RWPE1 (cell line): ENCODE results near the gene GPR108.

Source experiments
- CTCF ChIA-PET: fragments of 350-600 bp; sonication (Branson Sonifier 250); formaldehyde crosslinking; extraction: SDS; loops from one replicate; lab custom pipeline; 2021; lab: Yijun Ruan, JAX
- POLR2A ChIA-PET: fragments of 400-600 bp; formaldehyde crosslinking; extraction: SDS; loops from one replicate; lab custom pipeline; 2020; ENCODE audit warnings: antibody characterized with exemption; ENCODE audit not compliant: low non-redundant PET; lab: Yijun Ruan, JAX
- DNase-seq: peaks from one replicate; pipeline ENCODE4 v3.0.0; 2012; ENCODE audit warnings: low spot score
- H3K27ac ChIP-seq: fragments of 450-650 bp; 2 replicates; pipeline ENCODE4 v1.5.1; 2017
- TF ChIP-seq, protein P1 (sequence below): fragments of 450-650 bp; conservative IDR thresholded peaks from 2 replicates; pipeline ENCODE4 v1.5.1; 2017; ENCODE audit warnings: low read depth, mild to moderate bottlenecking

Gene GPR108

DNA sequence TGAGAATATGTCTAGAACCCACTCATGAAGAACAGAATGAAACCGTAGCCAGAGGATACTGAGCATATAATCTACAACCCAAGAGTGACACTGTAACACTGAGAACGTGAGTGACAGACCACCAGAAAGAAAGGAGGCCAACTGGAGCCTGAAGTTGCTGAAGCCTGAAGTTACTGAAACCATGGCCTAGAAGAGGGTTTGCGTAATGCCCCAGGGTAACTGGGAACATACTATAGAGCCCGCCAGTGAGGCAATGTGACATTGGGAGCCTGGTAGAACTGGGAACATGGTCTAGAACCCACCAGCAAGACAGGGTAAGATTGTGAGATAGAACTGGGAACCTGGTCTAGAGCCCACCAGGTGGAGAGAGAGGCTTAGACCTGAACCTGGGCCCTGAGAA lies 51.9 kb downstream of the GPR108 start:
- no peak for DNase-seq
- TF ChIP-seq, protein P1, sequence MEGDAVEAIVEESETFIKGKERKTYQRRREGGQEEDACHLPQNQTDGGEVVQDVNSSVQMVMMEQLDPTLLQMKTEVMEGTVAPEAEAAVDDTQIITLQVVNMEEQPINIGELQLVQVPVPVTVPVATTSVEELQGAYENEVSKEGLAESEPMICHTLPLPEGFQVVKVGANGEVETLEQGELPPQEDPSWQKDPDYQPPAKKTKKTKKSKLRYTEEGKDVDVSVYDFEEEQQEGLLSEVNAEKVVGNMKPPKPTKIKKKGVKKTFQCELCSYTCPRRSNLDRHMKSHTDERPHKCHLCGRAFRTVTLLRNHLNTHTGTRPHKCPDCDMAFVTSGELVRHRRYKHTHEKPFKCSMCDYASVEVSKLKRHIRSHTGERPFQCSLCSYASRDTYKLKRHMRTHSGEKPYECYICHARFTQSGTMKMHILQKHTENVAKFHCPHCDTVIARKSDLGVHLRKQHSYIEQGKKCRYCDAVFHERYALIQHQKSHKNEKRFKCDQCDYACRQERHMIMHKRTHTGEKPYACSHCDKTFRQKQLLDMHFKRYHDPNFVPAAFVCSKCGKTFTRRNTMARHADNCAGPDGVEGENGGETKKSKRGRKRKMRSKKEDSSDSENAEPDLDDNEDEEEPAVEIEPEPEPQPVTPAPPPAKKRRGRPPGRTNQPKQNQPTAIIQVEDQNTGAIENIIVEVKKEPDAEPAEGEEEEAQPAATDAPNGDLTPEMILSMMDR = no peak
- ChIA-PET POLR2A (no interaction called here), CTCF (no interaction called here)
- no peak overlapping the region for H3K27ac ChIP-seq

DNA sequence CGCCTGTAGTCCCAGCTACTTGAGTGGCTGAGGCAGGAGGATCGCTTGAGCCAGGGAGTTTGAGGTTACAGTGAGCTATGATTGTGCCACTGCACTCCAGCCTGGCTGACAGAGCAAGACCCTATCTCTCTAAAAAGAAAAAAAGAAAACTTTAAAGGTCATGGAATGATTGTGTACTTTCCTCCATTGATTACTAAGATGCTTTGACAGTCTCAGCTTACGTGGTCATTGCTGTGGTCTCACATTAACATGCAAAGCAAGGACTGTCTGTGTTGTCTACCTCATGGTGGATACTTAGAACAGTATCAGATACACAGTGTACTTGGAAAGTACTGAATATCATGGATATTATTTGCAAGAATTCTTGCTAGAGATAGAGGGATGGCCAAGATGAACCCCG lies 53.4 kb downstream of the GPR108 start:
- ChIA-PET CTCF (interaction anchor here (0.7 kb wide), 1 partner anchor 1148 kb away, joined by 3 read pairs; no protein-coding TSS in a partner anchor), POLR2A (no interaction called here)
- no peak overlapping the region for H3K27ac ChIP-seq
- DNase-seq = no peak
- TF ChIP-seq, protein P1 = no peak

- CTCF ChIA-PET = no interaction called here
- H3K27ac ChIP-seq = no peak overlapping the region
- TF ChIP-seq, protein P1 = no peak
- DNase-seq = no peak
- POLR2A ChIA-PET = no interaction called here
Observed at GRCh38 chr19:6682607-6683128, 54.7 kb downstream of the GPR108 start.

GRCh38 chr19:6680141-6680540 lies 57.2 kb downstream of the GPR108 start:
- TF ChIP-seq, protein P1 = no peak
- POLR2A ChIA-PET = no interaction called here
- no peak overlapping the region for H3K27ac ChIP-seq
- DNase-seq = no peak
- CTCF ChIA-PET = no interaction called here
